DMS114 treated with DMSO at 0.1 percent for 48 hours (cell line): Measurements from ENCODE around the gene PACS2.
"Not testable (repeated sequence)": the region's sequence is repeated elsewhere in the genome, so short reads cannot be mapped to it uniquely, and the experiment has no call there.

Experiments used
- DNase-seq: peaks from one replicate; lab custom pipeline; 2025; ENCODE audit not compliant: unreplicated experiment; lab: John Stamatoyannopoulos, UW

The PACS2 gene

DNA sequence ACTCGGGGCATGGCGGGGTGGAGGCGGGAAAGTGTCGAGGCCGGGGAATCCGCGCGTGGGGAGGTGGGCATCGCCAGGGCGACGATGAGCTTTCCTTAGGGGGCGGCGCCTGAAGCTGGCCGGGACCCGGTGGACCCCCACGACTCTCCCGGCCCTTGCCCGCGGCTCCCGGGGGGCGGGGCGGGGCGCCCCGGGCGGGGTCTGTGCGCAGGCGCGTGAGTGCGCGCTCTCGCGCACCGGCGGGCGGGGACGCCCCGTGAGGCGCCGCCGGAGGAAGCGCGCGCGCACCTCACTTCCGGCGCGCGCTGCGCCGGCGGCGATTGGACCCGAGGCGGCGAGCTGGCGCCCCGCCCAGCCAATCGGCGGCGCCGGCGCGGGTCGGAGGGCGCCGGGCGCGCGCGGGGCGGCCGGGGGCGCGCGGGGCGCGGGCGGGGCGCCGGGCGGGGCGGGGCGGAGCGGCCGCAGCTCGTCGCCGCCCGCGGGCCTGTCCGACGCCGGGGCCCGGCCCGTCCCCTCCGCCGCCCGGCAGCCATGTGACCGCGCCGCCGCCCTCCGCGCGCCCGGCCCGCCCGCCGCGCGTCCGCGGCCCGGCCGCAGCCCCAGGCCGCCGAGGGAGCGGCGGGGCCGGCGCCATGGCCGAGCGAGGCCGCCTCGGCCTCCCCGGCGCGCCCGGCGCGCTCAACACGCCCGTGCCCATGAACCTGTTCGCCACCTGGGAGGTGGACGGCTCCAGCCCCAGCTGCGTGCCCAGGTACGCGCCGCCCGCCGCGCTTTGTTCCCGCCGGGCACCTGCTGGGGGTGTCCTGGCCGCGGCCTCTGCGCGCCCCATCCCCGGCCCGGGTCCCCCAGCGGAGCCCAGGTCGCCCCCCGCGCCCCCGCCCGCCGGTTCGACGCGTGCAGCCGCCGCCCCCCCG lies at the start of gene PACS2:
TSS of gene PACS2 (plus strand) at position 462 of the 914 bp plus-strand sequence. CDS start at position 633, 171 bp downstream.
- peak; percentile 6 for DNase-seq

DNA sequence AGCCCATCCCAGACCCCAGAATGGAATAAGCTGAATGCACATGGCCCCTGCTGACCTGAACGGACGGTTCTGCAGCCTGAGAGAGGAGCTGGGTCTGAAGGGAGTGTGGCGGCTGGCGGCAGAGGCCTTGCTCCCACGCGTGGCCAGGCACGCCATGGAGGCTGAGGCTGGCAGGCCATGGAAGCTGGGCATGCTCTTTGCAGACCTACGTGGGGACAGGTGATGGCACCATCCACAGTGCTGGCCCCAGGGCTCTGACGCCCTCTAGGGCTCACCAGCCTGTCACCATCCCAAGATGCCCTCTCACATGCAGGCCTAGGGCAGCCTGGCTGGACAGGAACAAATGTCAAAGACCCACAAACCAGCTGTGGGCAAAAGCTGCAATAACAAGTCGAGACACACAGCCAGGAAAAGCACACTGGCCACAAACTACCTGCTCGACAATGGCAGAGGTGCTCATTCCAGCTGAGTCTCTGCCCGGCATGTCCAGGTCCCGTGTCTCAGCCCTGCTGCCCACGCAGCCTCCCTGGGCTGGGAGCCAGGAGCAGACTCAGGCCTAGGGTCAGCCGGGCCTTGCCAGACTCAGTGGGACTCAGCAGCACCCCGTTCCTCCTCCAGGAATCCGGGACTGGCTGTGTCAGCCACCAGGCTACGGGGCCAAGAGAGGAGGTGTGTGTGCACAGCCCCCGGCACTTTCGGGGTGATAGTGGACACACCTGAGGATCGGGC lies 46.6 kb upstream of the PACS2 start:
- no peak for DNase-seq

DNA sequence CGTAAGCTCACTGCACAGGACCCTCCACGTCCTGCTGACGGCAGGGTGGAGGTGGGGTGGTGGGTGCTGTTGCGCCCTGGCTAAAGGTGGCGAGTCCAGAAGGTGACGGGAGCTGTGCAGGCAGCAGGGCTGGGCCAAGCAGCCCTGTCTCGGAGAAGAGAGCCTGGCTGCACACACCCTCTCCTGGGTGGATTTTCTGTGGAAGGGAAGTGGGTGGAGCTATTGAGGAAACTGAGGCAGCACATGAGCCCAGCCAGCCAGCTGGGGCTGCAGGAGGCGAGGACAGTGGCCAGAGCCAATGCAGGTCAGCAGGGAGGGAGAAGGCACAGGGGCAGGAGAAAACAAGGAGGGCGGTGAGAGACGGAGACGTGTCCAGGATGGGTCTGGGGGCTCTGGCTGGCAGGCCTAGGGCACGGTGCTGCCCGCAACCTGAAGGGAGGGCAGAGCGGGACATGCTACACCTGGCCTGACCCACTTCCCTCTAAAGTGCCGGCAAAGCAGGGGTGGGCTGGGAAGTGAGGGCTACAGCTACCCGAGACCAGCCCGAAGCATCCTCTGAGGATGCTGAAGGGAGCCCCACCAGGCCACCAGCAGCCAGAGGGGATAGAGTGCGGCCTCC lies 45.7 kb upstream of the PACS2 start:
- DNase-seq = no peak

DNA sequence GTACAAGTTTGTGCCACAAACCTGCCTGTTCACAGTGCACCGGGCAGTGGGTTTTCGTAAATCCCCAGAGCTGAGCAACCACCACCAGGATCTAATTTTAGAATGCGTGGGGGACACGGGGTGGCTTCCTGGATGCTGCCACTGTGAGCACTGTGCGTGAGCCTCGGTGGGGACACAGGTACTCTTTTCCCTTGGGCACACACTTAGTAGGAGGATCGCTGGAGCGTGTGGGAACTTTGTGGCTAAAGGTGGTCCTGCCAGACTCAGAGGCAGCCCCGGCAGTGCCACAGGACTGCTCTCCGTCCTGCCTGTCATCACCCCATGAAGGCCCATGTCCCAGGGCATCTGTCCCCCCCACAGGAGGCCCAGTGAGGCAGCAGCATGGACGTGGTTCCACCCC lies 45.1 kb upstream of the PACS2 start:
- no peak for DNase-seq

DNA sequence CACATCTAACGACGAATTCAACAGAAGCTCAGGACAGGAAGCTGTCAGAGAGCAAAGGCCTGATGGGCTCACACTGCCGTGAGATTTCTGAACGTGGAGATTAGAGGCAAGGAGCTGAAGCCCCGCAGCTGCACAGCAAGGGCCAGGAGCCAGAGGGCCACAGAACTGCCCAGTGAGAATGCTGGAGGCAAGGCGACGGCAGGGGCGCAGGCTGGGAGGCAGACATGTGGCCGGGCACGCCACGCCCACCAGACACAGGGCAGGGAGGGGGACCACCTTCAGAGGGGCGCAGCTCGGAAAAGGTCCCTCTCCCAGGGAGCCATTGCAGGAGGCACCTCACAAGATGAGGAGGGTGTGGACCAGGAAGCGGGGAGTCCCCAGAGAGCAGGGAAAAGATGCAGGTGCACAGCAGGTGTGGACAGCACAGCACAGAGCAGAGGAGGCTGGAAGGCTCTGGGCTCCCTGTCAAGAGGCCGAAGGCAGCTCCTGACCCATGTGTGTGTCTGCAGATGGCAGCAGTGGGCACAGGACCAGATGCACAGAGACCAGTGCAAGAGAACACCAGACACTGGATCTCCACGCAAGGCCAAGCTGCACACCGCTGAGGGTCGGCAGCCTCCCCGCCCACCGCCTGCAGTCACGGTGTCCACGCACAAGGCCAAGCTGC lies 43.2 kb upstream of the PACS2 start:
- no peak for DNase-seq

DNA sequence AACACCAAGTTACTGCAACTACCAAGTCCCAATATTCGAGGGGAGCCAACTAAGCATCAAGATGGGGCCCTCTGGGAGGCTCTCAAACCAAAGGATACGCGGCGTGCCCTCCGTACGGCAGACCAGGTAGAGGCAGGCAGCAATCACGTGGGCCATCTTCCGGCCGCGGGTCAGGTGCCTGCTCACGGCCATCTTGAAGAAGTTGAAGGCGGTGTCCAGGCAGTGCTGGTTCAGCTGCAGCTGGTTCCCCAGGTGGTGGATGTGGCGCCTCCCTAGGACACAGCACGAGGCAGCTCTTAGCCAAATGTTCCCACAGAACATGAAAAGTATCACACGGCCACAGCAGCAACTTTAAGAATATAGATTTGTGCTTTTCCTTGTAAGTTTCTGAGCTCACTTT lies 41.9 kb upstream of the PACS2 start:
- DNase-seq = no peak

DNA sequence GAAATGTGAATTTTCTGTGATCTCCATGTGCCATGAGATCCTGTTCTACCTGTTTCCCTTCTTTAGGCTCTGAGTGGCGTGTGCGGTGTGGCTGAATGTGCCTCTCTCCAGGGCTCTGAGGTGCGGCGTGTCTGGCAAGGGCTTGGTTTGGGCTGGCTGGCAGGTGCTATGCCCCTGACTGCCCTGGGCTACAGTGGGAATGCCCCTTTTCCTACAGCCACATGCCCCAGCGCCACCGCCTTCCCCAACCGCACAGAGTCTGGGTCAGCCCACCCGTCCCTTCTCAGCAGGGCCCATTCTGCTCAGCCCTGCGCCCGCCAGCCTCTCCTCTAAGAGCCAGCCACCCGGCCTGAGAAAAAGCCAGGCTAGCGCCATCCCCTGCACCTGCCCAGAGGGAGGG lies 41.5 kb upstream of the PACS2 start:
- DNase-seq = no peak

DNA sequence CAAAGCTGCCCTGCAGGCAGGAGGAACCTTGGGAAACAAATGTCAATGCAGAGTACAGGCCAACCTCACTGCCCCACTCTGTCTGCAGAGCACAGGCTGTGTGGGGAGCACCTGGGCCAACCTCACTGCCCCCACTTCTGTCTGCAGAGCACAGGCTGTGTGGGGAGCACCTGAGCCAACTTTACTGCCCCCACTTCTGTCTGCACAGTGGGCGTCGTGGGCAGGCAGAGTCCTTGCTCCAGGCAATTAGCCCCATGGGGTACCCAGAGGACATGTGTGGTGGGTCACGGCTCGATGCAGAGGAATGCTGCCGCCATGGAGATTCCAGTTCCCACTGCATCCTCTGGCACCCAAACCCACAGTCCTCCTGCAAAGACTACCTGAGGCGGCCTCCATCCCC lies 39.9 kb upstream of the PACS2 start:
- DNase-seq = no peak

DNA sequence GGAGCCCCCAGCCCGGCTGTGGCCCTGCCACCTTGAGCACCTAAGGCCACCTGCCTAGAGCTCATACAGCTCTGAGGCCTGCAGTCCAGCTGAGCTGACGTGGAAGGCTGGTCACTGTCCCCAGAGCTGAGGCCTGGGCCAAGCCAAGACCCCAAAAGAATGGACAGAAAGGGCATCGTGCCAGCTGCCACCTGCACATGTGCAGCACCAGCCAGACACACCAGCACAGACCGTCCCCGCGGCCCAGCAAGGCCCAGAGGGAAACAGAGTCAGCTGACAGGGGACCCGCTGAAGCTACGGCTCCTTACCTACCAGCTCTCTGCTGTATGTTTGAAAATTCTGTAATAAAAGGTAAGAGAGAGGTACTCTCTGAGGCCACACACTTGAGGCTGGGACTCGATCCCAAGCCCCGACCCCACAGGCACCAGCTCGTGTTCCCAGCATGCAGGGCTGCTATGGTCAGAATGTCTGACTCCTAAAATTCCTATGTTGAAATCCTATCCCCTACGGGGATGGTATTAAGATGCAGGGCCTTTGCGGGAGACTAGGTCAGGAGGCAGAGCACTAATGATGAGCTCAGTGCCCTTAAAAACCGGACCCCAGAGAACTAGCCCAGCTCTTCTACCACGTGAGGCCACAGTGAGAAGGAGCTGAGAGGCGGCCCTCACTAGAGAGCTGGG lies 39.1 kb upstream of the PACS2 start:
- DNase-seq = no peak

DNA sequence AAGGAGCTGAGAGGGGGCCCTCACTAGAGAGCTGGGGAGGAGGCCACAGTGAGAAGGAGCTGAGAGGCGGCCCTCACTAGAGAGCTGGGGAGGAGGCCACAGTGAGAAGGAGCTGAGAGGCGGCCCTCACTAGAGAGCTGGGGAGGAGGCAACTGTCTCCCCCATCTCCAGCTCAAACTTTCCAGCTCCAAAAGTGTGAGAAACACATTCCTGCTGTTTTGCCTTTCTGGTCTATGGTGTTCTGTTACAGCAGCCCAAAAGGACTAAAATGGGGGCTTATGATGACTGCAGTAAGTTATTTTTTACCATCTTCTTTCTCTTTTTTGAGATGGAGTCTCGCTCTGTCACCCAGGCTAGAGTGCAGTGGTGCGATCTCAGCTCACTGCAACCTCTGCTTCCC lies 37.1 kb upstream of the PACS2 start:
- not testable (repeated sequence) for DNase-seq

DNA sequence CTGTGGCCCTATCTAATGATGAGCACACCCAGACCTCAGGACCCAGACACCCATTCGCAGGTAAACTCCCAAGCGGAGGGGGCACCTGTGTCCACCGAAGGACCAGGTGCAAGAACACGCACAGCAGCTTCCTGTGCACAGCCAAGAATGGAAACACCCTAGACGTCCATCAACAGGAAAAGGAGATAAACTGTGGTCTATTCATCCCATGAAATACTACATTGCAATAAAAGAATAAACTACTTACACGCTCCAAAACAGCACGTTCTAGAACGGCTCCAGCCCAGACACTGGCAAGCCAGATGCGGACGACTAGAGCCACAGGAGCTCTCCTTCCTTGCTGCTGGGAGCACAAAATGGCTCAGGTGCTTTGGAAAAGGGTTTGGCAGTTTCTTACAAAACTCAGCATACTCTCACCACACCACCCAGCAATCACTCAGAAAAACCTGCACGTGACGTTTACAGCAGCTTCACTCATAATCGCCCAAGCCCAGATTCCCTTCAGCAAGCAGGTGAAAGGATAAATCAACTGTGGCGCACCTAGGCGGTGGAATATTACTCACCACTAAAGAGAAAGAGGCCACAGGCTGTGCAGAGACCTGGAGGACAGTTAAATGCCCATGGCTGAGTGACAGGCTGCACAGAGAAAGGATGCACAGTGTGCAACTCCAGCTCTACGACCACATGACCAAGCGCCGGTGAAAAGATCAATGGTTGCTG lies 34.7 kb upstream of the PACS2 start:
- no peak for DNase-seq

DNA sequence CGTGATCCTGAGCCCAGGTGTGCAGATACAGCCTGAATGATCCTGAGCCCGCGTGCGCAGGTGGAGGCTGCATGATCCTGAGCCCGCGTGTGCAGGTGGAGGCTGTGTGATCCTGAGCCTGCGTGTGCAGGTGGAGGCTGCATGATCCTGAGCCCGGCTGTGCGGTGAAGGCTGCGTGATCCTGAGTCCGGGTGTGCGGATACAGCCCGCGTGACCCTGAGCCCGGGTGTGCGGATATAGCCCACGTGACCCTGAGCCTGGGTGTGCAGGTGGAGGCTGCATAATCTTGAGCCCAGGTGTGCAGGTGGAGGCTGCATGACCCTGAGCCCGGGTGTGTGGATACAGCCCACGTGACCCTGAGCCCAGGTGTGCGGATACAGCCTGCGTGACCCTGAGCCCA lies 34.0 kb upstream of the PACS2 start:
- no peak for DNase-seq

DNA sequence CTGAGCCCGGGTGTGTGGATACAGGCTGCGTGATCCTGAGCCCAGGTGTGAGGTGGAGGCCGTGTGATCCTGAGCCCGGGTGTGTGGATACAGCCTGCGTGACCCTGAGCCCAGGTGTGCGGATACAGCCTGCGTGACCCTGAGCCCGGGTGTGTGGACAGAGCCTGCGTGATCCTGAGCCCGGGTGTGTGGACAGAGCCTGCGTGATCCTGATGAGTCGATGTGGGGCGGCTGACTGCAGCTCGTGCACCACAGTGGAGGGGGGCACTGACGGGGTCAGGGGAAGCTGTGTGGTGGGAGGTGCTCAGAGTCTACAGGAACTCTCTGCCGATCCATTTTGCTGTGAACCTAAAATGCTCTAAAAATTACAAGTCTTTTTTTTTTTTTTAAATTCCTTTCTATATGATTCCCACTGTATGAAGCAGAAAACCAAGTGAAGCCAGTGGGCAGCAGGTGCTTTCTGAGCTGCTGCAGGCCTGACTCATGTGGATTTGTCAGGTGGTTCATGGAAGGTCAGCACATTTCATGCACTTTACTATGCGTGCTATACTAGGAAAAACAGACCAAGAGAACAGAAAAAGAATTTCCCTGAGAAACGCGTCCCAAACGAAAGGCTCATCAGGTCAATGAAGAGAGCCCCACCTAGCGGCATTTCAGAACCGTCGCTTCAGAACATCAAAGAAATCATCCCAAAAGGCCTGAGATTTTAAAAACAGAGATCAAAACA lies 33.0 kb upstream of the PACS2 start:
- peak; percentile 37 for DNase-seq

DNA sequence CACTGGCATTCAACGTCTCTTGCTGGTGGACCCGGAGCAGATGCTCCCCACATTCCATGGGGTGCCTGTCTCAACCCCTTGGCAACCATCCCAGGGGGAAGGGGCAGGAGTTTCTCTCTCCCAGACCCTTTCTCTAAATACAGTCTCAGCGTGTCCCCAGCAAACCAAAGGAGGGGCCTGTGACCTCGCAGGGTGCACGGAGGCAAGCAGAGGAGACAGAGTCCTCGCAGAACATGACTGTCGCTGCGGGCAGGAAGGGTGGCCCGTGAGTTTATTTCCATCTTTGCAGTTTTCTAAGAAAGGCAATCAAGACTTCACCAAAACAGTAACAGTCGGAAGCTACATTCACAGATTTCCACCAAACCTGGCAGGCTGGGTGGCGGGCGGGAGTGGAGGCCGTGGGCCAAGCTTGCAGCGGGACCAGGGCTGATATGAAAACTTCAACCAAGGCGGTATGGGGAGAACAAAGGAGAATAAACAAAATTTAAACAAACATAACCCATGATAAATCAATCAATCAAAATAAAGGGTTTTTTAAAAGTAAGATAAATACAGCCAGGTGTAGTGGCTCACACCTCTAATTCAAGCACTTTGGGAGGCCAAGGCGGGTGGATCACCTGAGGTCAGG lies 32.3 kb upstream of the PACS2 start:
- no peak for DNase-seq

DNA sequence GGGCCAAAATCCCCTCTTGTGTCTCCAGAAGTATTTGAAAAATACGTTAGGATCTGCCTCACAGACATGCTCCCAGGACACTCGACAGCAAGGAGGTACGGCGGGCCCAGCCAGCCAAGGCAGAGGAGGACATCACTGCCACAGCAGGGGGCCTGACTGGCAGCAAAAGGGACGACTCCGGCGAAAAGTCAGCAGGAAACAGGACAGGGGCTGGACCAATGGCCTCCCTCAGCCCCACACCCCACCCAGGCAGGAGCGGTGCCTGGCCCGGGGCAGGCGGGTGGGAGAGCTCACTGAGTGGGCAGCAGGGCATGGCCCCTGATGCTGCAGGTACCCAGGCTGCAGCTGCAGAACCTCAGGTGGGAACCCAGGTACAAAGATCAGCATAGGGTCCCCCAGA lies 31.5 kb upstream of the PACS2 start:
- DNase-seq = no peak

DNA sequence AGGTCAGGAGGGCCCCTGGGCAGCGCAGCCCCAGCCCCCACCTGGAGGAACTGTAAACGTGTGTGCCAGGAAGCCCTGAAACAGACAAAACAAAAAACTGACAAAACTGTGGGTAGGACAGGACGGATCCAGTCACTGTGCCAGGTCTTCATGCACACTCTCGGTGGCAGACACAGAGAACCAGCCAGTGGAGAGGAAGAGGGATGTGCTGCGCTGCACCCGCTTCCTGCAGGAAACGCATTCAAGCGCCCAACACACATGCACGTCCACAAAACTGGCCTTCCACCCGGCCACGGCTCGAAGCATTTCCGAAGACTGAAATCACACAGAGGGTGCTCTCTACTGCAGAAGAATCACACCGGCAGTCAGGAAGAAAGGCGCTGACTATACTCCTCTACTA lies 30.6 kb upstream of the PACS2 start:
- no peak for DNase-seq

DNA sequence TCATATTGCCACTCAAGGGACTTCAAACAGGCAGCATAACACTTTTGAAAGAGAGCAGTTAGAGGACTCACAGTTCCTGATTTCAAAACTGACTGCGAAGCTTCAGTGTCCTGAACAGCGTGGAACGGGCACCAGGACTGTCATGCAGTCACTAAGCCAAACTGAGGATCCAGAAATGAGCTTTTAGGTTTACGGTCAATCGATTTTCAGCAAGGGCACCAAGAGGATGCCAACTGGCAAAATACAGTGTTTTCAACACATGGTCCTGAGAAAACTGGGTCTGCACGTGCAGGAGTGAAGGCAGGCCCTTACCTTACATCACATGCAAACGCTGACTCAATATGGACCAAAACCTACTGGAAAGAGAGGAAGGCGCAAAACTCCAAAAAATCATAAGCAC lies 29.4 kb upstream of the PACS2 start:
- no peak for DNase-seq

DNA sequence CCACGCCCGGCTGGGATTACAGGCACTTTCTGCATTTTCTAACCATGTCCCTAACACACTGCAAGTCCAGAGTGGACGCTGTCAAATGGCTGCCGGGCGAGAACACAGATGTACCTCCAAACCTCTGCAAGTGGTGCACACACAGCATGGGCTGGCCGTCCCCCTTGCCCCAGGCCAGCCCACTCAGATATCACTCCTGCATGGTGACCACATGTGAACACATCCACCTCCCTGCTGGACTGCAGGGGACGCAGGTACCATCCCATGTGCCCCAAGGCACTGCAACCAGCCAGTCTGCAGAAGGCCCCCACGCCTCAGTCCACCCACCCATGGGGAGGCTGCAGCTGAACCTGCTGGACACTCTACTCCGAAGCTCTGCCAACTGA lies 27.8 kb upstream of the PACS2 start:
- DNase-seq = no peak
